Natural killer cell (primary cell): ENCODE data around the gene CHIT1. TPM values are rescaled to one million over a fixed set of nuclear protein-coding genes. Genes with fewer than 3 reads are reported as not detected.

Experiments used
- ATAC-seq, 3 donors: fragments of 150-1000 bp in 2 of 3; fragments of 200-7000 bp in 1 of 3; cut with Tn5 transposase; 1 replicate in 1 of 3; 2 replicates in 2 of 3; pipeline ENCODE4 v1.10.0; 2021; ENCODE audit warnings: mild to moderate bottlenecking in 2 of 3, moderate library complexity in 2 of 3
- DNase-seq, 2 donors: peaks; one replicate each; pipeline versions ENCODE4 v3.0.0 to v3.0.0-alpha.2; 2013 to 2021; ENCODE audit warnings: mixed read lengths in 1 of 2
- H3K27ac ChIP-seq: one replicate; pipeline ENCODE4 v1.5.1; 2013; ENCODE audit warnings: mild to moderate bottlenecking, low read length
- H3K27me3 ChIP-seq: one replicate; pipeline ENCODE4 v1.6.1; 2013; ENCODE audit warnings: low read length; ENCODE audit not compliant: control insufficient read depth, insufficient read depth
- H3K36me3 ChIP-seq: one replicate; pipeline ENCODE4 v1.6.1; 2013; ENCODE audit warnings: low read length; ENCODE audit not compliant: control insufficient read depth, insufficient read depth
- H3K4me1 ChIP-seq: one replicate; pipeline ENCODE4 v1.6.1; 2013; ENCODE audit warnings: low read length; ENCODE audit not compliant: control insufficient read depth, insufficient read depth
- H3K4me3 ChIP-seq: one replicate; pipeline ENCODE4 v1.5.1; 2013; ENCODE audit warnings: low read length
- H3K9me3 ChIP-seq: one replicate; pipeline ENCODE4 v1.6.1; 2013; ENCODE audit warnings: low read length; ENCODE audit not compliant: control insufficient read depth, insufficient read depth
- H3K27ac Mint-ChIP-seq, 2 donors: one replicate each; pipeline ENCODE4 v1.8.0; 2022; ENCODE audit warnings: mild to moderate bottlenecking in 2 of 2, mixed read lengths in 2 of 2, moderate library complexity in 1 of 2
- H3K27me3 Mint-ChIP-seq, 2 donors: one replicate each; pipeline ENCODE4 v1.8.0; 2022; ENCODE audit warnings: low read depth in 2 of 2, mixed read lengths in 2 of 2
- H3K36me3 Mint-ChIP-seq: one replicate; pipeline ENCODE4 v1.8.0; 2022; ENCODE audit warnings: mixed read lengths
- H3K4me1 Mint-ChIP-seq, 2 donors: one replicate each; pipeline ENCODE4 v1.8.0; 2022; ENCODE audit warnings: mixed read lengths in 2 of 2
- H3K4me3 Mint-ChIP-seq: one replicate; pipeline ENCODE4 v1.8.0; 2022; ENCODE audit warnings: mild to moderate bottlenecking, moderate library complexity, mixed read lengths
- H3K9me3 Mint-ChIP-seq, 2 donors: one replicate each; pipeline ENCODE4 v1.8.0; 2022; ENCODE audit warnings: mixed read lengths in 2 of 2
- CTCF ChIP-seq: fragments of 200-600 bp; IDR thresholded peaks from one replicate; pipeline ENCODE4 v1.8.0; 2022; ENCODE audit warnings: antibody characterized with exemption
- WGBS: methylation state at CpG from one replicate; pipeline ENCODE4 v1.1.7; 2013; ENCODE audit warnings: missing lambda C conversion rate; ENCODE audit not compliant: insufficient coverage; 5-methylcytosine and 5-hydroxymethylcytosine counted together
- intact Hi-C: fragments of 100-400 bp; cut with micrococcal nuclease; formaldehyde crosslinking; loops from one replicate; pipeline ENCODE4 v1.14.2; 2022
- total RNA-seq, 4 donors: library from RNA; stranded (reverse); fragments of 120-200 nt in 1 of 4; gene quantifications; one replicate each; pipeline versions ENCODE4 v1.2.3 to v1.2.4, GENCODE V29; 2013 to 2022

Gene CHIT1
- total RNA-seq, 3 donors from 2014 or later (not counting 1 experiment from before 2014, with no cell fraction given) = 0.07 to 2.2 TPM; not detected in 1

DNA sequence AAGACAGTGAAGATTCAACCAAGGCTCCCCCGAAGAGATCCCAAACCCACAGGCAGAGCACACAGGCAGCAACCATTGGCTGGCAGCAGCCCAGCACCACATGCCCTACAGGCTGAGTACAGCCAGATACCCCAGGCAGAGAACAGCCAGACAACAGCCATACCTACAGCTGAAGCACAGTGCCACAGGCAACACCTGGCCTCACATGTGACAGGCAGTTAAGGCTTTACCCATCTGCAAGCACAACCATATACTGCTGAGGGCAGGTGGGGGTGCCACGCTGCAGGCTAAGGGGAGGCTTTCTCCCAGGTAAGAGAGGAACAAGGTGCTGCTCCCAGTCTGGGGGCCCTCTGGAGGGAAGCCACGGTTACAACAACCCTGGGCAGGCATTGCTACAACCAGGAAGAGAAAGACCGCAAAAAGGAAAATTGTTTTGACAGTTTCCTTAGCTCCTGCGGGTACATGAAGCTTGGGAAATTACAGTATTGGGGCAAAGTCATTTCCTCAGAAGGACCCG lies 12.3 kb downstream of the CHIT1 start:
- Mint-ChIP-seq H3K36me3 (no peaks in the 10 kb centered on the region), H3K27ac (no peak overlapping the region), H3K9me3 (no peaks in the 10 kb centered on the region), H3K4me1 (peaks cover 0 to 8% of the 10 kb centered on the region in 2 donors), H3K4me3 (no peak overlapping the region), H3K27me3 (peaks cover 20% of the 10 kb centered on the region in 2 donors)
- WGBS = 17% methylated on average over 6 of the region's 6 CpGs
- no peaks in the 10 kb centered on the region for H3K27me3 ChIP-seq
- DNase-seq (no peak), ATAC-seq (no peak)
- intact Hi-C loops = no loop called here
- H3K4me3 ChIP-seq = no peak overlapping the region
- H3K27ac ChIP-seq = no peak overlapping the region
- no peaks in the 10 kb centered on the region for H3K36me3 ChIP-seq
- peaks cover 8% of the 10 kb centered on the region for H3K4me1 ChIP-seq
- TF ChIP-seq CTCF = no peak
- H3K9me3 ChIP-seq = no peaks in the 10 kb centered on the region

DNA sequence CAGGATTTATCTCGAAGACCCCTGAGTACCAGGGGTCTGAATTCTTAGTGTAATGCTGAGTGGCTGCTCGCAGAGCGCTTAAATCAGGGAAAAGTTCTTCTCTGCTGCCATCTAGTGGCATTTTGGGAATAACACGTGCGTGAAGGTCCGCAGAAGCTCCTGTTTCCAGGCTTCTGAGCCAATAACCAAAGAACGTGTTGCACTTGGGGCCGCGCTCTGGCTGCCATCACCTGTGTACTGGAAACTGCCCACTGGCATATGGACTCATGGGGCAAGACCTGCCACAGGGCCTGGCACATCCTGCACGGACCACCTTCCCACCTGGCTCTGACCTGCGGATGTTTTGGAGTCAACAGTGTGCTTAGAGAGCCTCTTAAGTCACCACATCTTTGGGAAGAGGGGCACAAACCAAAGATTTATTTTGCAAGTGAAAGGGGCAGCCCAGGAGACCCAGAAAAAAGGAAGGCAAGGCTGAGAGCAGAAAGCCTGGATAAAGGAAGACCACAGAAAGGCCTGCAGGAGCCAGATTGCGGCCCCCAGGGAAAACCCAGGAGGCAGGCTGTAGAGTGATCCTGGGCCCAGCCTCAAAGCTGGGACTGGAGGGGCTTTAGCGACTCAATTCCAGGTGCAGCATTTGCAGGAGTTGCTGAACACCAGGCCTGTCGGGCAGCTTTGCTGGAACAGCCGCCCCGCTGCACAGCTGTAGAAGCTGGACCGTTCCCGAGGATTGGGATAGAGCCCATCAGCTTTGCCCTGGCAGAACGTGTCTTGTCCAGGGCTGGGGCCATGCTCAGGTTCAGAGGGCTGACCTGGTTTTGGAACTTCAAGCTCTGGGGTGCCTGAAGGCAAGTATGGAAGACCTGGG lies 13.0 kb downstream of the CHIT1 start:
- ATAC-seq (peak; percentile 34 to 80 (median 50)), DNase-seq (peak; percentile 25 to 80)
- H3K36me3 ChIP-seq = no peaks in the 10 kb centered on the region
- Mint-ChIP-seq H3K36me3 (no peaks in the 10 kb centered on the region), H3K4me3 (no peak overlapping the region), H3K27ac (no peak overlapping the region), H3K4me1 (peaks cover 0 to 8% of the 10 kb centered on the region in 2 donors), H3K27me3 (peaks cover 20% of the 10 kb centered on the region in 2 donors), H3K9me3 (no peaks in the 10 kb centered on the region)
- 41% methylated on average over 19 of the region's 19 CpGs for WGBS
- TF ChIP-seq CTCF = peak; percentile 76
- H3K27me3 ChIP-seq = no peaks in the 10 kb centered on the region
- no peaks in the 10 kb centered on the region for H3K9me3 ChIP-seq
- no peak overlapping the region for H3K27ac ChIP-seq
- intact Hi-C loops = loop anchor here (1.0 kb wide), 1 partner anchor 177 kb away; no protein-coding TSS in a partner anchor
- peaks cover 8% of the 10 kb centered on the region for H3K4me1 ChIP-seq
- no peak overlapping the region for H3K4me3 ChIP-seq

DNA sequence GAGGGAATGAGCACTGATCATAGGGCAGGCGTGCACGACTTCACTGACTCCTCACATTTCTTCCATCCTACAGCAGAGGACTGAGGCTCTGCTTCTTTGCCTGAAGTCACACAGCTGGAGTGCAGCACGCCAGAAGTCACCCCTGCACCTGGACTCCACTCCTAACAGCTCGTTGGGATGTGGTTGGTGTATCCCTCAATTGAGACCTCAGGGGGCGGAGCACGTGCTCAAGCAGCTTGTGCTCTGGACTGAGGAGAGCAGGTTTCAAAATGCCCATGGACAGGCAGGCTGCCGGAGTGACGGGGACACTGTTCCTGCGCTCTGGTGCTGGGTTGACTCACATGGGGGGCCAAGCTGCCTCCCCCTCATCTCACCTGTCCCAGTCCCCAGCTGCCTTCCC lies 13.9 kb downstream of the CHIT1 start:
- Mint-ChIP-seq H3K4me1 (peaks cover 0 to 8% of the 10 kb centered on the region in 2 donors), H3K36me3 (no peaks in the 10 kb centered on the region), H3K27me3 (peaks cover 20% of the 10 kb centered on the region in 2 donors), H3K27ac (no peak overlapping the region), H3K9me3 (no peaks in the 10 kb centered on the region), H3K4me3 (no peak overlapping the region)
- H3K9me3 ChIP-seq = no peaks in the 10 kb centered on the region
- H3K27me3 ChIP-seq = no peaks in the 10 kb centered on the region
- no peak overlapping the region for H3K27ac ChIP-seq
- H3K36me3 ChIP-seq = no peaks in the 10 kb centered on the region
- intact Hi-C loops = no loop called here
- peaks cover 8% of the 10 kb centered on the region for H3K4me1 ChIP-seq
- ATAC-seq (no peak), DNase-seq (peak in 1 of 2 donors; percentile 13)
- WGBS = 63% methylated on average over 7 of the region's 9 CpGs
- no peak overlapping the region for H3K4me3 ChIP-seq
- TF ChIP-seq CTCF = no peak
